ENCODE data around the gene ZFHX2. TPM values are rescaled to one million over a fixed set of nuclear protein-coding genes. Genes with fewer than 3 reads are reported as not detected.

The ZFHX2 gene
- total RNA-seq, 1 donor from 2014 or later: 0.90 TPM

GRCh38 chr14:23481979-23482822 is 69.4 kb downstream of the ZFHX2 start:
- H3K36me3 Mint-ChIP-seq: peaks cover 3% of the 10 kb centered on the region
- H3K4me3 ChIP-seq: no peak overlapping the region
- H3K4me3 Mint-ChIP-seq: peak overlapping the region; percentile 26
- peaks cover 2% of the 10 kb centered on the region for H3K27me3 Mint-ChIP-seq (ENCODE audit: insufficient read depth, low read depth)
- H3K4me2 ChIP-seq: no peak overlapping the region
- H3K4me1 Mint-ChIP-seq: peaks cover 53% of the 10 kb centered on the region
- peaks cover 72% of the 10 kb centered on the region for H3F3A ChIP-seq (ENCODE audit: low read depth)
- H3K36me3 ChIP-seq: peaks cover 14% of the 10 kb centered on the region
- no peak overlapping the region for H3K27ac ChIP-seq
- peak; percentile 48 for DNase-seq (ENCODE audit: low spot score)
- H4K20me1 ChIP-seq (ENCODE audit: low read depth): peaks cover 25% of the 10 kb centered on the region
- H3K27me3 ChIP-seq: no peaks in the 10 kb centered on the region
- no peak overlapping the region for H3K9ac ChIP-seq
- H3K79me2 ChIP-seq (ENCODE audit: low read depth): no peaks in the 10 kb centered on the region
- H3K9me3 Mint-ChIP-seq: no peaks in the 10 kb centered on the region
- TF ChIP-seq EZH2 (IDR thresholded peaks at IDR 0.05): no peak
- TF ChIP-seq EZH2phosphoT487 (IDR thresholded peaks at IDR 0.05): no peak
- TF ChIP-seq, protein P1, sequence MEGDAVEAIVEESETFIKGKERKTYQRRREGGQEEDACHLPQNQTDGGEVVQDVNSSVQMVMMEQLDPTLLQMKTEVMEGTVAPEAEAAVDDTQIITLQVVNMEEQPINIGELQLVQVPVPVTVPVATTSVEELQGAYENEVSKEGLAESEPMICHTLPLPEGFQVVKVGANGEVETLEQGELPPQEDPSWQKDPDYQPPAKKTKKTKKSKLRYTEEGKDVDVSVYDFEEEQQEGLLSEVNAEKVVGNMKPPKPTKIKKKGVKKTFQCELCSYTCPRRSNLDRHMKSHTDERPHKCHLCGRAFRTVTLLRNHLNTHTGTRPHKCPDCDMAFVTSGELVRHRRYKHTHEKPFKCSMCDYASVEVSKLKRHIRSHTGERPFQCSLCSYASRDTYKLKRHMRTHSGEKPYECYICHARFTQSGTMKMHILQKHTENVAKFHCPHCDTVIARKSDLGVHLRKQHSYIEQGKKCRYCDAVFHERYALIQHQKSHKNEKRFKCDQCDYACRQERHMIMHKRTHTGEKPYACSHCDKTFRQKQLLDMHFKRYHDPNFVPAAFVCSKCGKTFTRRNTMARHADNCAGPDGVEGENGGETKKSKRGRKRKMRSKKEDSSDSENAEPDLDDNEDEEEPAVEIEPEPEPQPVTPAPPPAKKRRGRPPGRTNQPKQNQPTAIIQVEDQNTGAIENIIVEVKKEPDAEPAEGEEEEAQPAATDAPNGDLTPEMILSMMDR (IDR thresholded peaks at IDR 0.05): peak; percentile 47
- peaks cover 40% of the 10 kb centered on the region for H3K4me1 ChIP-seq
- no peak overlapping the region for H3K27ac Mint-ChIP-seq
- H2AFZ ChIP-seq (replicated peaks): no peak overlapping the region
- no peaks in the 10 kb centered on the region for H3K9me3 ChIP-seq (ENCODE audit: low read depth)

GRCh38 chr14:23481362-23481970 is 70.1 kb downstream of the ZFHX2 start:
- H2AFZ ChIP-seq (replicated peaks): no peak overlapping the region
- peaks cover 46% of the 10 kb centered on the region for H3K4me1 Mint-ChIP-seq

DNA sequence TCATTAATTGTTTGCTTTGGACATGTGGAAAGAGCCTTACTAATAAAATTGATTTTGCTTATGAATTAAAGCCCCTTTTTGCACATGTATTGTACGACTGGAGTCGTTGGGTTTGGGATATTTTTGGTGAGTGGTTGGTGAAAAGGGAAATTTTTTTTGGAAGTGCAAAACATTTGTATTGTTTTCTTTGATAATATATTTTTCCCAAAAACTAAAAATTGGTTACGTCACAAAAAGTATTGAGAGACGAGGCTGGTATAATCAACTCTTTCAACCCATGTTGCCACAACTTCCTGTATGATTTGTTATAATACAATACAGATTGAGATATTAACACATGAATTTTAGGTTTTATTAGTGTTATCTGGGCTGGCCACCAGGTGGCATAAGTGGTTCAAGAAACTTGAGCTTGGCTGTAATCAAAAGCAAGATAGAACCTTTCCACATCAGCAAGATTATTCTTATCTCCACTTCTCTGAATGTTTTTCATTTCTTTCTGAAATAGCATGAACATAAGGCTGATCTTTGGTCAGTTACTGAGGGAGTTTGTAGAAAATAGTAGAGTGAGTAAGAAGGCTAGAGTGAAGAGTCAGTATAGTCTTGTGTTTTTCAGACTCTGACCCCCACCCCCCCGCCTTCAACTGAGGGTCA is 73.3 kb downstream of the ZFHX2 start:
- H3K9me3 ChIP-seq (ENCODE audit: low read depth): no peaks in the 10 kb centered on the region
- no peaks in the 10 kb centered on the region for H3K9me3 Mint-ChIP-seq
- no peak overlapping the region for H3K4me2 ChIP-seq
- H3K9ac ChIP-seq: no peak overlapping the region
- no peak overlapping the region for H3K27ac Mint-ChIP-seq
- peaks cover 16% of the 10 kb centered on the region for H3K4me1 Mint-ChIP-seq
- H2AFZ ChIP-seq (replicated peaks): no peak overlapping the region
- H3K4me1 ChIP-seq: peaks cover 13% of the 10 kb centered on the region
- no peak overlapping the region for H3K4me3 ChIP-seq
- H4K20me1 ChIP-seq (ENCODE audit: low read depth): peaks cover 26% of the 10 kb centered on the region
- H3K36me3 Mint-ChIP-seq: peaks cover 22% of the 10 kb centered on the region
- H3F3A ChIP-seq (ENCODE audit: low read depth): peaks cover 68% of the 10 kb centered on the region
- no peaks in the 10 kb centered on the region for H3K27me3 ChIP-seq
- TF ChIP-seq EZH2 (IDR thresholded peaks at IDR 0.05): no peak
- TF ChIP-seq, protein P1 (IDR thresholded peaks at IDR 0.05): peak; percentile 90
- H3K36me3 ChIP-seq: peaks cover 36% of the 10 kb centered on the region
- peaks cover 2% of the 10 kb centered on the region for H3K27me3 Mint-ChIP-seq (ENCODE audit: insufficient read depth, low read depth)
- H3K27ac ChIP-seq: no peak overlapping the region
- no peaks in the 10 kb centered on the region for H3K79me2 ChIP-seq (ENCODE audit: low read depth)
- DNase-seq (ENCODE audit: low spot score): peak; percentile 63
- no peak overlapping the region for H3K4me3 Mint-ChIP-seq

More at GRCh38 chr14:23481362-23481970, 70.1 kb downstream of the ZFHX2 start:
- Histone ChIP-seq H3K27me3 (no peaks in the 10 kb centered on the region), H3K9ac (no peak overlapping the region), H3K4me1 (peaks cover 33% of the 10 kb centered on the region), H4K20me1 (ENCODE audit: low read depth) (peaks cover 26% of the 10 kb centered on the region), H3K27ac (no peak overlapping the region), H3K9me3 (ENCODE audit: low read depth) (no peaks in the 10 kb centered on the region), H3K36me3 (peaks cover 14% of the 10 kb centered on the region), H3K4me3 (no peak overlapping the region), H3F3A (ENCODE audit: low read depth) (peaks cover 76% of the 10 kb centered on the region), H3K4me2 (no peak overlapping the region), H3K79me2 (ENCODE audit: low read depth) (no peaks in the 10 kb centered on the region)
- DNase-seq (ENCODE audit: low spot score): peak; percentile 82
- Mint-ChIP-seq H3K9me3 (no peaks in the 10 kb centered on the region), H3K27ac (no peak overlapping the region), H3K4me3 (no peak overlapping the region), H3K36me3 (peaks cover 5% of the 10 kb centered on the region), H3K27me3 (ENCODE audit: insufficient read depth, low read depth) (peaks cover 2% of the 10 kb centered on the region)
- TF ChIP-seq EZH2 (IDR thresholded peaks at IDR 0.05) (no peak), EZH2phosphoT487 (IDR thresholded peaks at IDR 0.05) (no peak)
- TF ChIP-seq, protein P1 (IDR thresholded peaks at IDR 0.05): no peak

Data from neural progenitor cell (in vitro differentiated cells).